Endothelial cell of umbilical vein (primary cell): ENCODE results near the gene ANK2. TPM values are rescaled to one million over a fixed set of nuclear protein-coding genes. Genes with fewer than 3 reads are reported as not detected.
A peak's percentile ranks its signal among the peaks of the same experiment; 100 is the strongest.

Experiments used
- BruUV-seq: library from RNA; stranded (reverse); fragments of 400-500 nt; replicated peaks from 2 replicates; lab custom pipeline; 2021; lab: Mats Ljungman, UMichigan
- CTCF ChIA-PET: fragments of 300-600, 350-600 bp; sonication (Branson Sonifier 250); formaldehyde crosslinking; loops from one replicate; lab custom pipeline; 2021; ENCODE audit warnings: antibody characterized with exemption, inconsistent platforms; lab: Charles Lee
- POLR2A ChIA-PET: fragments of 300-600, 350-600 bp; sonication (Branson Sonifier 250); formaldehyde crosslinking; loops from one replicate; lab custom pipeline; 2021; ENCODE audit warnings: antibody characterized with exemption, inconsistent platforms; lab: Charles Lee
- DNase-seq: peaks from one replicate; pipeline ENCODE4 v3.0.0-alpha.2; 2011; ENCODE audit warnings: low read depth, low spot score
- FAIRE-seq: peaks from 2 replicates; lab custom pipeline; 2011; peaks lifted over from hg19 to GRCh38; lab: Jason Lieb, UNC
- H2AFZ ChIP-seq: 2 replicates; pipeline ENCODE4 v1.6.0; 2012; ENCODE audit warnings: low read depth, low read length, control low read depth, inconsistent platforms
- H3K27ac ChIP-seq: 2 replicates; pipeline ENCODE4 v1.5.1; 2011; ENCODE audit warnings: low read depth, mild to moderate bottlenecking, control low read depth, low read length, moderate library complexity; ENCODE audit not compliant: insufficient read depth
- H3K27me3 ChIP-seq, 2 experiments: 2 replicates each; pipeline versions ENCODE4 v1.6.0 to v1.6.1; 2011; ENCODE audit warnings: low read length in 2 of 2, mixed read lengths in 1 of 2; ENCODE audit not compliant: control insufficient read depth in 2 of 2, insufficient read depth in 2 of 2
- H3K36me3 ChIP-seq, 2 experiments: 2 replicates in 1 of 2; 3 replicates in 1 of 2; pipeline ENCODE4 v1.5.1; 2011; ENCODE audit warnings: low read length in 2 of 2, mild to moderate bottlenecking in 1 of 2, moderate library complexity in 1 of 2; ENCODE audit not compliant: control insufficient read depth in 2 of 2, insufficient read depth in 2 of 2; ENCODE audit errors: extremely low read depth in 1 of 2
- H3K4me1 ChIP-seq: 3 replicates; pipeline ENCODE4 v1.5.1; 2011; ENCODE audit warnings: mild to moderate bottlenecking, low read length; ENCODE audit not compliant: control insufficient read depth, insufficient read depth; ENCODE audit errors: extremely low read depth
- H3K4me2 ChIP-seq: 2 replicates; pipeline ENCODE4 v1.6.1; 2011; ENCODE audit warnings: low read length, control low read depth, mixed read lengths; ENCODE audit not compliant: insufficient read depth
- H3K4me3 ChIP-seq, 3 experiments: fragments of 200-600 bp in 1 of 3; sonication (generic), shearing (Covaris generic) in 1 of 3; replicated peaks in 1 of 3; 2 replicates each; pipeline ENCODE4 v1.5.1; 2011 to 2016; ENCODE audit warnings: control low read depth in 3 of 3, low read length in 3 of 3, mild to moderate bottlenecking in 2 of 3, inconsistent platforms in 1 of 3, low read depth in 1 of 3, moderate library complexity in 1 of 3; ENCODE audit not compliant: insufficient read depth in 1 of 3
- H3K79me2 ChIP-seq: 2 replicates; pipeline ENCODE4 v1.6.0; 2012; ENCODE audit warnings: low read length, inconsistent platforms; ENCODE audit not compliant: control insufficient read depth, insufficient read depth
- H3K9ac ChIP-seq: replicated peaks from 2 replicates; pipeline ENCODE3; 2011; ENCODE audit warnings: low read length, control low read depth; ENCODE audit not compliant: insufficient read depth; ENCODE audit errors: extremely low read depth
- H3K9me1 ChIP-seq: replicated peaks from 3 replicates; pipeline ENCODE4 v1.6.0; 2011; ENCODE audit warnings: mild to moderate bottlenecking, low read length; ENCODE audit not compliant: control insufficient read depth, insufficient read depth; ENCODE audit errors: extremely low read depth
- H3K9me3 ChIP-seq: replicated peaks from 2 replicates; pipeline ENCODE4 v1.5.1; 2012; ENCODE audit warnings: low read length, inconsistent platforms; ENCODE audit not compliant: control insufficient read depth, insufficient read depth
- H4K20me1 ChIP-seq: replicated peaks from 2 replicates; pipeline ENCODE3; 2011; ENCODE audit warnings: mild to moderate bottlenecking, low read length; ENCODE audit not compliant: control insufficient read depth, insufficient read depth; ENCODE audit errors: extremely low read depth
- CTCF ChIP-seq, 2 donors: IDR thresholded peaks; 1 replicate in 1 of 2; 2 replicates in 1 of 2; pipeline ENCODE4 v1.5.1; 2011; ENCODE audit warnings: low read length in 2 of 2, mild to moderate bottlenecking in 2 of 2, moderate library complexity in 2 of 2, control low read depth in 1 of 2, inconsistent platforms in 1 of 2, low read depth in 1 of 2; ENCODE audit not compliant: insufficient read depth in 1 of 2; ENCODE audit errors: extremely low read depth in 1 of 2
- EZH2 ChIP-seq: IDR thresholded peaks from 2 replicates; pipeline ENCODE4 v1.6.1; 2012; ENCODE audit warnings: borderline replicate concordance, low read depth, mild to moderate bottlenecking, moderate library complexity, low read length, inconsistent platforms; ENCODE audit not compliant: severe bottlenecking
- FOS ChIP-seq: IDR thresholded peaks from 2 replicates; pipeline ENCODE4 v1.6.1; 2011; ENCODE audit warnings: mild to moderate bottlenecking, low read length, moderate library complexity, borderline replicate concordance; ENCODE audit not compliant: insufficient read depth
- GATA2 ChIP-seq: IDR thresholded peaks from 2 replicates; pipeline ENCODE4 v1.7.0; 2011; ENCODE audit warnings: low read depth, mild to moderate bottlenecking, moderate library complexity, mixed read lengths, low read length; ENCODE audit not compliant: insufficient read length, insufficient read depth
- JUN ChIP-seq: IDR thresholded peaks from 2 replicates; pipeline ENCODE4 v1.6.1; 2011; ENCODE audit warnings: borderline replicate concordance, low read depth; ENCODE audit not compliant: insufficient read length, insufficient read depth
- MAX ChIP-seq: IDR thresholded peaks from 2 replicates; pipeline ENCODE4 v1.6.1; 2011; ENCODE audit not compliant: insufficient read depth, insufficient read length
- MYC ChIP-seq: IDR thresholded peaks from one replicate; pipeline ENCODE4 v1.6.1; 2011; ENCODE audit warnings: mild to moderate bottlenecking, low read depth, low read length
- POLR2A ChIP-seq: IDR thresholded peaks from 2 replicates; pipeline ENCODE4 v1.6.1; 2012; ENCODE audit warnings: low read depth, mild to moderate bottlenecking, control low read depth, low read length
- POLR2AphosphoS5 ChIP-seq: IDR thresholded peaks from 2 replicates; pipeline ENCODE4 v1.6.1; 2012; ENCODE audit warnings: low read depth, mild to moderate bottlenecking, control low read depth, low read length, moderate library complexity; ENCODE audit not compliant: insufficient read depth
- dilution Hi-C: fragments of 300-500 bp; cut with MboI; formaldehyde crosslinking; loops from one replicate; pipeline ENCODE4 v1.15.0; 2019; ENCODE audit warnings: low sequenced_read_pairs; ENCODE audit not compliant: extremely low pct_ligation_motif_present
- intact Hi-C: fragments of 100-400 bp; cut with micrococcal nuclease; formaldehyde crosslinking; loops from one replicate; pipeline ENCODE4 v1.10.0; 2022
- polyA plus RNA-seq, 4 experiments: library from polyadenylated mRNA; depleted of rRNA in 3 of 4; stranded (reverse) in 3 of 4; unstranded in 1 of 4; fragments of >200 nt; gene quantifications; 2 replicates each; pipeline versions ENCODE4 v1.2.1 to v1.2.3, GENCODE V29; 2011 to 2012; ENCODE audit warnings: missing spikeins in 1 of 4
- total RNA-seq: library from RNA; stranded (reverse); gene quantifications from 2 replicates; pipeline ENCODE4 v1.2.3, GENCODE V29; 2021

The ANK2 gene
- total and polyA plus RNA-seq, 2 donors (not counting 3 experiments of a cell fraction or from before 2014, with no cell fraction given): not detected

GRCh38 chr4:113382704-113383103, 333.3 kb downstream of the ANK2 start:
- H3K36me3 ChIP-seq: no peaks in the 10 kb centered on the region
- no peak overlapping the region for H3K4me3 ChIP-seq
- peak overlapping the region; percentile 25 for H3K4me2 ChIP-seq
- CTCF ChIA-PET: interaction anchor here (0.6 to 2.8 kb wide), 2 partner anchors 12 to 728 kb away, joined by 3 to 12 read pairs; no protein-coding TSS in a partner anchor
- no peak overlapping the region for H2AFZ ChIP-seq
- no peaks in the 10 kb centered on the region for H3K27me3 ChIP-seq
- no peaks in the 10 kb centered on the region for H3K9me3 ChIP-seq
- intact Hi-C loops: loop anchor here (1.0 to 2.0 kb wide), 3 partner anchors 34 to 380 kb away; no protein-coding TSS in a partner anchor
- peaks cover 29% of the 10 kb centered on the region for H3K4me1 ChIP-seq
- H3K9ac ChIP-seq: peak overlapping the region; percentile 36
- H3K9me1 ChIP-seq: no peaks in the 10 kb centered on the region
- TF ChIP-seq EZH2 (no peak), CTCF (IDR thresholded peaks at IDR 0.05; ENCODE audit: extremely low read depth in 1 of 2, insufficient read depth in 1 of 2, low read depth in 1 of 2, low read length in 2 of 2) (no peak), MYC (no peak), POLR2A (no peak), POLR2AphosphoS5 (no peak), MAX (no peak), GATA2 (no peak), FOS (no peak), JUN (no peak)
- H3K27ac ChIP-seq: peak overlapping the region; percentile 57
- no TSS peak for BruUV-seq
- FAIRE-seq (no peak), DNase-seq (no peak)
- dilution Hi-C loops: no loop called here
- POLR2A ChIA-PET: interaction anchor here (0.7 kb wide), 1 partner anchor 34 kb away, joined by 3 read pairs; no protein-coding TSS in a partner anchor
- H3K79me2 ChIP-seq: no peaks in the 10 kb centered on the region
- H4K20me1 ChIP-seq: no peaks in the 10 kb centered on the region
